GM19397 (cell line): ENCODE data around the gene CETP.
"Not testable (repeated sequence)": the region's sequence is repeated elsewhere in the genome, so short reads cannot be mapped to it uniquely, and the experiment has no call there.

Experiments used
- ATAC-seq: cut with Tn5 transposase; IDR thresholded peaks from one replicate; pipeline ENCODE4 v1.9.1; 2021; ENCODE audit warnings: mild to moderate bottlenecking, moderate library complexity; ENCODE audit not compliant: unreplicated experiment

CETP gene

DNA sequence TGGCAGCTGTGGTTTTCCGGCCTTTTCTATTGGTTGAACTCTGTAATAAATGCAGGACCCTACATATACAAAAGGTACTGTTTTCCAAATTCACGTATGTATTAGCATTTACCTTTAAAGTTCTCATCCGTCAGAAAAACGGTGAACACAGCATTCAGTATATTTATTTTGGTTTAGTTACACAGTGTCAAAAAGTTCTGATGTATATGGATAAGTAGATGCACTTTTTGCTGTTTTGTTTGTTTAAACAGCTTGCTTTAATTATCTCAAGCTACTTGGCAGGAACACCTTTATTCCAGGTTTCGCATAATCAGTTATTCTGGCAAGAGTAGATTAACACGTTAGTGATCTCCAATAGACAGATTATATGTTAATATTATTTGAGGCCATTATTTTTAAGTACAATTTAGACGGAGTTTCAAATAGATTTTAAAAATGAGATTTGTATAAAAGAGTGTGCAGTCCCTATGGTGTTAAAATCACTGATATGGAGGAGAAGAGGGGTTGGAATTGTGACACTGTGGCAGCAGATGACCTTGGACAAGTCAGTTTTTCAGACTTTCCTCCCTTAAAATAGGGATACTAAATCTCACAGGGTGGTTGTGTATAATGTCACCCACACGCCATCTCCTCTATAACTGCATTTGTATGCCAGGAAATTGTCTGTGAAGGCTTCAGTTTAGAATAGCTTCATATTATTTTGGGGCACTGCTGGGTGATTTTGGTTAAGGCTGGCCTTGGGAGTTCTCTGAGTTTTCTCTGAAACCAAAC, 27.7 kb upstream of the CETP start:
- ATAC-seq, result no peak

GRCh38 chr16:56934599-56935145, 27.1 kb upstream of the CETP start:
- not testable (repeated sequence) for ATAC-seq

- no peak for ATAC-seq
Measured at GRCh38 chr16:56935201-56935600, 26.5 kb upstream of the CETP start.

DNA sequence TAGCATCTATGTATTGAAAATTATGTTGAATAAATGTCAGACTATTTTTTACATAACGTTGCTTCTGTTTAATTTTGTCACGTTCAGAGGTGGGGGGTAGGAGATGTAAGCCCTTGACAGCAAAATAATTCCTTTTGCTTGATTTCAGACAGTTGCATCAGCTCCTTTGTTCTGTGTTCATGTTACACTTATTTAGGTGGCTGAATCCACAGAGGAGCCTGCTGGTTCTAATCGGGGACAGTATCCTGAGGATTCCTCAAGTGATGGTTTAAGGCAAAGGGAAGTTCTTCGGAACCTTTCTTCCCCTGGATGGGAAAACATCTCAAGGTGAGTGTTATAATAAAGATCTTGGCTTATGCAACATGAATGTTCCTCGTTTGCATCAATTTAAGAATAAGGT, 25.3 kb upstream of the CETP start:
- no peak for ATAC-seq

DNA sequence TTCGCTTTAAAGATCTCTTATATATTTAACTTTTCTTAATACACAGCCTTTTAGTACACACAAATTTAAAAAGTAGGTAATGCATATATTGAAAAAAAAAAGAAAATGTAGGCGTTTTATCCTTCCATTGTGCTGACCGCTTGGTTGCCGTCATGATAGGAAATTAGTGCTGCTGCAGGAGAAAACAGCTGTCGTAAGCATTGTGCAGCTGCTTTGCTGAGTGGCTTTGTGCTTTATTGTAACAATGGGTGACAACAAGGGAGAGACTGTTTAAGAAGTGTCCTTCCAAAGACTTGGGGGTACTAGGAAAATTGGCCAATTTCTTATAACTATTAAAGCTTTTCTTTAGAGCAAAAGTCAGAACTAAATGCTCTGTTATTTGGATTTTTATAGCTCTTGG, 24.8 kb upstream of the CETP start:
- no peak for ATAC-seq

GRCh38 chr16:56938664-56939513, 22.9 kb upstream of the CETP start:
- ATAC-seq, result no peak

DNA sequence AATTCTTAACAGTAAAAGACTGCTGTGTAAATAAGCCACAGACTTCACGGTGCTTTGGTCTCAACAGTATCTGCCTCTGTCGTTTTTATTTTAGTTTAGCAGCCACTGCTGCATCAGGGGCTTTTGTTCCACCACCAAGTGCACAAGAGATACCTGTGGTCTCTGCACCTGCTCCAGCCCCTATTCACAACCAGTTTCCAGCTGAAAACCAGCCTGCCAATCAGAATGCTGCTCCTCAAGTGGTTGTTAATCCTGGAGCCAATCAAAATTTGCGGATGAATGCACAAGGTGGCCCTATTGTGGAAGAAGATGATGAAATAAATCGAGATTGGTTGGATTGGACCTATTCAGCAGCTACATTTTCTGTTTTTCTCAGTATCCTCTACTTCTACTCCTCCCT, 21.9 kb upstream of the CETP start:
- ATAC-seq, result no peak

DNA sequence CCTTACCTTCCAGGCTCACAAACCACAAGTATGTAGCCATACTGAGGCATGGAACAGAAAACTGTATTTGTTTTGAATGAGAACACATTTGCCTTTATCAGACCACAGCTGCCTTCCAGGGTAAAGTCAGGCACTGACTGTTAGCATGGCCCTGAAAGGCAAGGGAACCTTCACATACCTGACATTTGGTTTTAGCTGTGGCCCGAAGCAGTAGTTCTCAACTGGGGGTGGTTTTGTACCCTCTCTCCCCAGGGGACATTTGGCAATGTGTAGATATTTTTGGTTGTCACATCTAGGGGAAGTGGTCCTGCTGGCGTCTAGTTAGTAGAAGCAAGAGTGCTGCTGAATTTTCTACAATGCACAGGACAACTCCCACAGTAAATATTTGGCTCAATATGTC, 20.7 kb upstream of the CETP start:
- ATAC-seq, result no peak

GRCh38 chr16:56941856-56942331, 19.9 kb upstream of the CETP start:
- ATAC-seq, result no peak

- no peak for ATAC-seq
Measured at GRCh38 chr16:56943761-56944375, 17.9 kb upstream of the CETP start.

GRCh38 chr16:56944954-56945839, 16.6 kb upstream of the CETP start:
- no peak for ATAC-seq

GRCh38 chr16:56945847-56946527, 15.8 kb upstream of the CETP start:
- ATAC-seq, result no peak

GRCh38 chr16:56946767-56947603, 14.8 kb upstream of the CETP start:
- no peak for ATAC-seq

DNA sequence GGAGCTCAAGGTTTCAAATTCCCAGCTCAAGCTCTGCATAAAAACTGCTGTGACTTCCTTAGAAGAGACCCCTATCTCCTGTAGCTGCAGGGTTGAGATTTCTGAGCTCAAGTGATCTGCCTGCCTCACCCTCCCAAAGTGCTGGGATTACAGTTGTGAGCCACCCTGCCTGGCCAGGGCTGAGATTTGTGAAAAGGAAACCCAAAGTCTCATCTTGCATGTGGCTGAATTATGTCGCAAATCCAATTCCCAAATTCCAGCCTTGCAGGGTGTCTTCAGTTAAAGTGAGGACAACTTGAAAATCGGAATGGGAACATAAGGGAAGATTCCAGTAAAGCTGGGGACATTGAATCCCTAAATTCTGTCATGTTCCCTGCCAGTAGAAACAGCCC, 14.2 kb upstream of the CETP start:
- ATAC-seq, result no peak

- ATAC-seq, result no peak
Measured at GRCh38 chr16:56948234-56948633, 13.5 kb upstream of the CETP start.

DNA sequence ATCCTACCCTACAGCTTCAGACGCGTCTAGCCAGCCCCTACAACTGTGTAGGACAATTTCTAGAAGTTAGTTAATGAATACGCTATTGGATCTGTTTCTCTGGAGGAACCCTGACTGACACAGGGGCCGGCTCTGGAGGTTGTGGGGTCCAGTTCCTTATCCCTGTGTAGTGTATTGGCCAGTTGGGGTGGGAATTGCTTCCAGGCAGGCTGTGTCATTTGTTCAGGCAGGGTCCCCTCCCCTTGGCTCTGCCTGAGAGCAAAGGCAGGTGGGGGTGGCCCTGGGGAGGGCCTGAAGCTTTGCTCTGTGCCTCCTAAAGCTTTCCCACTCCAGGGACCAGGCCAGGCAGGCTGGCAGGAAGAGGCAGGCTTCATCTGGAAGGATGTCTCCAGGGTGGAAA, 11.7 kb upstream of the CETP start:
- ATAC-seq, result no peak

DNA sequence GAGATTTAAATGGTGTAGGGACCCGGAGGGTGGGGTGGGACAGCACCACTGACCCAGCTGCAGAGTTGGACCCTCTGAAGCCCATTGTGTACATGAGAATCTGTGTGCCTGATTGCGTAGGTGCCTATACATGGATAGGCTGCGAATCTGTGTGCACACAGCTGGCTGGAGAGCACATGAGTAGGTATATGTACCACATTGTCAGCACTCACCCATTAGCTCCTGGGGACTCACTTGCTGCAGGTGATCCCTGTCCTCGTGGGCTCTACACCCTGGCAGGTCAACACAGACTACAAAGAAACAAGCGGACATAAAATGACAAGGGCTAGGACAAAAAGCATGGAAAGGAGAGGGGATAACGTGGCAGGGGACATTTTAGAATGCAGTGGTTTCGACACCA, 11.3 kb upstream of the CETP start:
- no peak for ATAC-seq

DNA sequence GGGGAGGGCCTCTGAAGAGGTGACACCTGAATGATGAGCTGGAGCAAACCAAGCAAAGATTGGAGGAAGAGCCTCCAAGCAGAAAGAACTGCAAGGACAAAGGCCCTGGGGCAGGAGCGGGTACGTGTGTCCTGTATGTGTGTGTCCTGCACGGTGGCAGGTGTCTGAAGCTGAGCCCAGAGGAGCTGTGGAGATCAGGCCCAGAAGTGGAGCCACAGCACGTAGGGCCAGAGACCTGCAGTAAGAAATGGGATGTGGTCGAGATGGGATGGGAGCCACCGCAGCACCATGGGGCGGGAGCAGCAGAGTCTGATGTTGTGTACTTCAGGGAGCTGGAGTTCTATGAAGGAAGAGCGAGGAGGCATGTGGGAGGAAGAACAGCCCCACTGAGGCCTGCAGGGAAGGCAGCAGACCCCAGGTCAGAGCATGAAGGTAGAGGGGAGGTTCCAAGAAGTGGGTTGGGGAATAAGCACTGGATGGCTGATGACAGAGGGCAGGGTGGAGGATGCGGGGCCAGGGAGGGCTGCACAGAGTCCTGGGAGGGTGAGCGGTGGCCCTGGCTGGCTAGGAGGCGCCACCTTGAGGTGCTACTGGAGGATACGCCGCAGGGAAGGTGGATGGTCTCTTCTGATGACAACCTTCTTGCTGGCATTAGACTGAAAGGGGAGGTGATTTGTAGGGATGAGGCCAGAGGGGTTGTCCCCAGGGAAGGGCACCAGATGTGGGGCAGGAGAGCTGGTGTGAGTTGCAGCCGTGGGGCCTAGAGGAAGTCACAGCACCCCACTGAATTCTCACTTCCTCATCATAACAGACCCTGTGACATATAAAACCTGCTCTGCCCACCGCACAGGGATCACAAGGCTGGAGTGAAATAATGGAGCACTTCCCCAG, 10.6 kb upstream of the CETP start:
- no peak for ATAC-seq
